HCT116 (cell line): ENCODE results near the gene ASB8. TPM values are rescaled to one million over a fixed set of nuclear protein-coding genes. Genes with fewer than 3 reads are reported as not detected.

ENCODE experiments used
- ATAC-seq: fragments of 200-7000 bp; cut with Tn5 transposase; 2 replicates; pipeline ENCODE4 v1.9.1; 2020; ENCODE audit warnings: mild to moderate bottlenecking, moderate library complexity
- BruUV-seq: library from RNA; stranded (reverse); fragments of 400-500 nt; replicated peaks from 2 replicates; lab custom pipeline; 2021; lab: Mats Ljungman, UMichigan
- CTCF ChIA-PET: fragments of 300-600 bp; sonication (Branson Sonifier 250); formaldehyde crosslinking; loops from one replicate; lab custom pipeline; 2021; ENCODE audit warnings: antibody characterized with exemption; lab: Charles Lee
- POLR2A ChIA-PET: fragments of 300-600, 350-600 bp; sonication (Branson Sonifier 250); formaldehyde crosslinking; loops from one replicate; lab custom pipeline; 2021; ENCODE audit warnings: antibody characterized with exemption; lab: Charles Lee
- RAD21 ChIA-PET, 2 experiments: fragments of 300-600 bp; sonication (Branson Sonifier 250); formaldehyde crosslinking; loops; one replicate each; lab custom pipeline; 2023; ENCODE audit warnings: low total read pairs in 2 of 2; ENCODE audit not compliant: uncharacterized antibody in 2 of 2, unreplicated experiment in 2 of 2, low non-redundant PET in 1 of 2; lab: Charles Lee
- DNase-seq: peaks from one replicate; pipeline ENCODE4 v3.0.0-alpha.2; 2010; ENCODE audit warnings: low read depth, low spot score
- H2AFZ ChIP-seq: fragments of 200-600 bp; shearing (Covaris generic), sonication (generic); 2 replicates; pipeline ENCODE4 v1.6.1; 2017; ENCODE audit warnings: low read depth, mixed run types, mixed read lengths, antibody characterized with exemption, low read length; ENCODE audit not compliant: poor library complexity, severe bottlenecking
- H3K27ac ChIP-seq: 2 replicates; pipeline ENCODE4 v1.5.1; 2012; ENCODE audit warnings: low read depth, low read length
- H3K27me3 ChIP-seq: fragments of 200-600 bp; sonication (generic); 2 replicates; pipeline ENCODE4 v1.6.1; 2016; ENCODE audit warnings: mixed run types, low read length, mixed read lengths; ENCODE audit not compliant: insufficient read depth
- H3K36me3 ChIP-seq, 2 experiments: fragments of 200-500 bp in 1 of 2; fragments of 200-600 bp in 1 of 2; sonication (Bioruptor generic) in 1 of 2; sonication (generic) in 1 of 2; 2 replicates each; pipeline versions ENCODE4 v1.5.1 to v1.6.1; 2014 to 2016; ENCODE audit warnings: low read length in 2 of 2, inconsistent platforms in 1 of 2, mixed read lengths in 1 of 2, mixed run types in 1 of 2; ENCODE audit not compliant: insufficient read depth in 2 of 2, control insufficient read depth in 1 of 2
- H3K4me1 ChIP-seq, 2 experiments: fragments of 200-600 bp in 1 of 2; sonication (generic) in 1 of 2; 2 replicates each; pipeline versions ENCODE4 v1.5.1 to v1.6.1; 2012 to 2017; ENCODE audit warnings: low read length in 2 of 2, inconsistent platforms in 1 of 2, mild to moderate bottlenecking in 1 of 2, mixed read lengths in 1 of 2, mixed run types in 1 of 2, moderate library complexity in 1 of 2; ENCODE audit not compliant: insufficient read depth in 2 of 2, control insufficient read depth in 1 of 2
- H3K4me2 ChIP-seq: fragments of 200-600 bp; sonication (generic); 2 replicates; pipeline ENCODE4 v1.6.1; 2017; ENCODE audit warnings: mixed run types, low read length, mixed read lengths
- H3K4me3 ChIP-seq, 2 experiments: fragments of 200-600 bp in 1 of 2; sonication (generic) in 1 of 2; replicated peaks in 1 of 2; 2 replicates each; pipeline ENCODE4 v1.5.1; 2011 to 2016; ENCODE audit warnings: low read length in 2 of 2, control low read depth in 1 of 2, low read depth in 1 of 2, mild to moderate bottlenecking in 1 of 2, mixed read lengths in 1 of 2, mixed run types in 1 of 2
- H3K79me2 ChIP-seq: fragments of 200-600 bp; sonication (generic); 2 replicates; pipeline ENCODE4 v1.6.1; 2017; ENCODE audit warnings: mild to moderate bottlenecking, mixed run types, low read length, moderate library complexity, mixed read lengths; ENCODE audit not compliant: insufficient read depth
- H3K9ac ChIP-seq: fragments of 200-600 bp; sonication (generic); 2 replicates; pipeline ENCODE4 v1.6.1; 2016; ENCODE audit warnings: low read length, mixed read lengths
- H3K9me2 ChIP-seq: fragments of 200-600 bp; sonication (generic), shearing (Covaris generic); 2 replicates; pipeline ENCODE4 v1.6.1; 2017; ENCODE audit warnings: mixed run types, mild to moderate bottlenecking, moderate library complexity; ENCODE audit not compliant: insufficient read depth
- H3K9me3 ChIP-seq, 2 experiments: fragments of 200-500 bp in 1 of 2; fragments of 200-600 bp in 1 of 2; sonication (Bioruptor generic) in 1 of 2; sonication (generic) in 1 of 2; 2 replicates each; pipeline ENCODE4 v1.6.1; 2014 to 2017; ENCODE audit warnings: low read length in 2 of 2, mixed read lengths in 2 of 2, inconsistent platforms in 1 of 2, low read depth in 1 of 2, mild to moderate bottlenecking in 1 of 2, mixed run types in 1 of 2, moderate library complexity in 1 of 2; ENCODE audit not compliant: control insufficient read depth in 1 of 2, insufficient read depth in 1 of 2
- H4K20me1 ChIP-seq: fragments of 200-600 bp; sonication (generic), shearing (Covaris generic); 2 replicates; pipeline ENCODE4 v1.6.1; 2017; ENCODE audit warnings: mixed run types, mild to moderate bottlenecking, moderate library complexity; ENCODE audit not compliant: insufficient read depth
- ATF3 ChIP-seq: IDR thresholded peaks from 2 replicates; pipeline ENCODE4 v1.6.1; 2012
- ELF1 ChIP-seq: IDR thresholded peaks from 2 replicates; pipeline ENCODE4 v1.6.1; 2012; ENCODE audit warnings: low read depth, borderline replicate concordance
- EZH2 ChIP-seq: fragments of 200-600 bp; sonication (generic); IDR thresholded peaks from 2 replicates; pipeline ENCODE4 v1.6.1; 2017; ENCODE audit warnings: antibody characterized with exemption, mixed run types
- EZH2phosphoT487 ChIP-seq: fragments of 200-600 bp; IDR thresholded peaks from 2 replicates; pipeline ENCODE4 v1.6.1; 2018; ENCODE audit warnings: antibody characterized with exemption, borderline replicate concordance
- JUND ChIP-seq: IDR thresholded peaks from 2 replicates; pipeline ENCODE4 v1.6.1; 2012
- MAX ChIP-seq: IDR thresholded peaks from 2 replicates; pipeline ENCODE4 v1.6.1; 2012
- POLR2AphosphoS5 ChIP-seq: IDR thresholded peaks from 2 replicates; pipeline ENCODE4 v1.6.1; 2011; ENCODE audit warnings: mild to moderate bottlenecking, low read depth, low read length, moderate library complexity
- RAD21 ChIP-seq: IDR thresholded peaks from 2 replicates; pipeline ENCODE4 v1.6.1; 2012; ENCODE audit warnings: low read depth, mild to moderate bottlenecking
- SIN3A ChIP-seq: IDR thresholded peaks from 2 replicates; pipeline ENCODE4 v1.6.1; 2012; ENCODE audit warnings: low read depth
- SRF ChIP-seq: IDR thresholded peaks from 2 replicates; pipeline ENCODE4 v1.6.1; 2012; ENCODE audit warnings: low read depth
- TCF7L2 ChIP-seq: IDR thresholded peaks from 2 replicates; pipeline ENCODE4 v1.7.0; 2011; ENCODE audit warnings: borderline replicate concordance, inconsistent platforms; ENCODE audit not compliant: insufficient read depth, insufficient read length; ENCODE audit errors: extremely low read depth
- ZFX ChIP-seq: fragments of 450-650 bp; IDR thresholded peaks from 2 replicates; pipeline ENCODE4 v1.6.1; 2017
- intact Hi-C: fragments of 100-400 bp; cut with micrococcal nuclease; formaldehyde crosslinking; loops from 2 replicates; pipeline ENCODE4 v1.10.0; 2022
- total RNA-seq: library from RNA; stranded (reverse); gene quantifications from one replicate; pipeline ENCODE4 v1.2.1, GENCODE V29; 2021; ENCODE audit not compliant: unreplicated experiment
- TF ChIP-seq, protein P1 (sequence below), 3 experiments: fragments of 200-600 bp in 1 of 3; sonication (generic) in 1 of 3; IDR thresholded peaks in 2 of 3; conservative IDR thresholded peaks in 1 of 3; 2 replicates each; pipeline ENCODE4 v1.5.1; 2012 to 2017; ENCODE audit warnings: low read depth in 2 of 3, low read length in 2 of 3, antibody characterized with exemption in 1 of 3, borderline replicate concordance in 1 of 3, control low read depth in 1 of 3, mild to moderate bottlenecking in 1 of 3, mixed read lengths in 1 of 3, mixed run types in 1 of 3, moderate library complexity in 1 of 3; ENCODE audit not compliant: insufficient read depth in 1 of 3

ASB8 gene
- total RNA-seq, 1 experiment from 2014 or later = 14.0 TPM

DNA sequence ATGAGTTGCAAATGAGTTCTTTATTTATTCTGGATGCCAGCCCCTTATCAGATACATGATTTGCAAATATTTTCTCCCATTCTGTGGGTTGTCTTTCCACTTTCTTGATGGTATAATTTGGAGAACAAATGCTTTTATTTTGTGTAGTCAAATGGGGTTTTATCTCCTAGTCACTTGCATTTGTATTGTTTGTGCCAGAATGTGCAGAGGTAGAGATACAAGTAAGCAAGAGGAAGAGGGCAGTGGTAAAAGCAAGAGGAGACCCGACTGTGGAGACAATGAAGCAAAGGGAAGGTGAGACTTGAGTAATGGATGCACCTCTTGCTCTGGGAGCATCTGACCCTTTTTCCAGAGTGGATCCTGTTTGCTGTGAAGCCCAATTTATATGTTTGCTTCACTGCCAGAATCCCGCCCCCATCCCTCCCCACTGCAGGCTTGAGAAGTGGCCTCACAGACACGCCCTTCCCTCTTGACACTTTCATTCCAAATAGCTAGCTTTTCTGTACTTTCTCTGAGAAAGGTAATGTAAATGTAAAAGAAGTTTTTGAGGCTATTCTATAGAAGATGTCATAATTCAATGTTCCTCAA, 38.9 kb downstream of the ASB8 start:
- intact Hi-C loops = no loop called here
- Histone ChIP-seq H2AFZ (peak overlapping the region; percentile 5), H3K36me3 (peaks cover 7 to 8% of the 10 kb centered on the region in 2 experiments; a peak in 3 of 4 replicates), H3K27me3 (0 out of 2 replicates have a peak, but pooled peaks cover 4% of the 10 kb centered on the region), H3K79me2 (peaks cover 25% of the 10 kb centered on the region), H3K4me1 (peaks cover 12 to 17% of the 10 kb centered on the region in 2 experiments), H3K27ac (no peak overlapping the region; the same call in 1 of the 2 replicates), H3K4me3 (peak overlapping the region; percentile 79 to 93), H3K9me2 (no peaks in the 10 kb centered on the region), H3K9ac (peak overlapping the region; percentile 81; the same call in 1 of the 2 replicates), H3K4me2 (peak overlapping the region; percentile 86), H4K20me1 (no peaks in the 10 kb centered on the region), H3K9me3 (no peaks in the 10 kb centered on the region)
- ChIA-PET CTCF (interaction anchor here (0.7 to 1.3 kb wide), 3 partner anchors 39 to 213 kb away, joined by 3 read pairs; partner anchors contain the start of gene ASB8), RAD21 (no interaction called here), POLR2A (interaction anchor here (1.0 to 1.4 kb wide), 3 partner anchors 8 to 35 kb away, joined by 3 to 6 read pairs (median 3); partner anchors contain the start of gene SENP1)
- DNase-seq (no peak), ATAC-seq (no peak)
- BruUV-seq = no TSS peak
- TF ChIP-seq, protein P1, sequence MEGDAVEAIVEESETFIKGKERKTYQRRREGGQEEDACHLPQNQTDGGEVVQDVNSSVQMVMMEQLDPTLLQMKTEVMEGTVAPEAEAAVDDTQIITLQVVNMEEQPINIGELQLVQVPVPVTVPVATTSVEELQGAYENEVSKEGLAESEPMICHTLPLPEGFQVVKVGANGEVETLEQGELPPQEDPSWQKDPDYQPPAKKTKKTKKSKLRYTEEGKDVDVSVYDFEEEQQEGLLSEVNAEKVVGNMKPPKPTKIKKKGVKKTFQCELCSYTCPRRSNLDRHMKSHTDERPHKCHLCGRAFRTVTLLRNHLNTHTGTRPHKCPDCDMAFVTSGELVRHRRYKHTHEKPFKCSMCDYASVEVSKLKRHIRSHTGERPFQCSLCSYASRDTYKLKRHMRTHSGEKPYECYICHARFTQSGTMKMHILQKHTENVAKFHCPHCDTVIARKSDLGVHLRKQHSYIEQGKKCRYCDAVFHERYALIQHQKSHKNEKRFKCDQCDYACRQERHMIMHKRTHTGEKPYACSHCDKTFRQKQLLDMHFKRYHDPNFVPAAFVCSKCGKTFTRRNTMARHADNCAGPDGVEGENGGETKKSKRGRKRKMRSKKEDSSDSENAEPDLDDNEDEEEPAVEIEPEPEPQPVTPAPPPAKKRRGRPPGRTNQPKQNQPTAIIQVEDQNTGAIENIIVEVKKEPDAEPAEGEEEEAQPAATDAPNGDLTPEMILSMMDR (IDR thresholded peaks at IDR 0.05 in 2 of 3, conservative IDR thresholded peaks at IDR 0.05 in 1 of 3; ENCODE audit: borderline replicate concordance in 1 of 3, insufficient read depth in 1 of 3, low read depth in 2 of 3, low read length in 2 of 3) = no peak
- TF ChIP-seq ELF1 (no peak), SRF (no peak), JUND (no peak), SIN3A (no peak), MAX (no peak), RAD21 (no peak), TCF7L2 (no peak), ATF3 (no peak), POLR2AphosphoS5 (no peak), ZFX (no peak), EZH2phosphoT487 (no peak), EZH2 (no peak)
